ENCODE data around the gene RNASET2.

Gene RNASET2

DNA sequence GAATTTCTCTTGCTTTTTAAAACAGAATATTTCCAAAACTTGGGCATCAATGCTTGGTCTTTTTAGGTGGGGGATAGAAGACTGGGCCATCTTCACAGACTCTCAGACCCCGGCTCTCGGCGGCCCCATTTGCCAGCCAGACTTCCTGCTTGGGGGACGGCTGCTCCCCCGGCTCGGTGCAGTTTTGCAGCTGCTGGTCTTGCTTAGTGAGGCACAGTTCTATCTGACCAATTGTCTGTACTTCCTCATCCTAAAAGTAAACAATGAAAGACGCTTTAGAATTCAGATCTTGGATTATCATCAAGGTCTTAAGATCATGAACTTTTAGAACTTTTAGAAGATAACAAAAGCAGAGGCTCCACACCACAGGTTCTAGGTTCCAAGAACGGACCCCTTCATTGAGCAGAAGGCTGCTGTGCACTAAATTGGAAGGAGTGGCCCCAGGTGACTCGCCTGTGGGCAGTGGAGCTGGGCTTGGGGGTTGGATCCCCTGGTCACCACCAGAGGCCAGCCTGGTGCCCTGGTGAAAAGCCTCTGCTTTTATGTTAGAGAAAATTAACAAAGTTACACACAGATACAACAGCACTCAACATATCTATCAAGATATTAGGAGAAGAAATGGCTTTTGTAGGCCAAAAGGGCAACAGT is 26.7 kb downstream of the RNASET2 start:
- Histone ChIP-seq H3K36me3 (ENCODE audit: insufficient read depth, low read length) (no peaks in the 10 kb centered on the region), H3K9ac (ENCODE audit: insufficient read length) (no peak overlapping the region), H3K9me3 (ENCODE audit: low read depth, low read length) (no peaks in the 10 kb centered on the region), H3K4me3 (no peak overlapping the region), H3K27ac (no peak overlapping the region)
- no peak for TF ChIP-seq FOXP2 (optimal IDR thresholded peaks at IDR 0.05; ENCODE audit: control extremely low read depth, extremely low read length, insufficient read depth)
- TF ChIP-seq EZH2 (IDR thresholded peaks at IDR 0.05): no peak
- TF ChIP-seq POLR2AphosphoS5 (IDR thresholded peaks at IDR 0.05; ENCODE audit: borderline replicate concordance, low read depth, low read length): no peak
- no peak for DNase-seq (ENCODE audit: low read depth, low spot score)

DNA sequence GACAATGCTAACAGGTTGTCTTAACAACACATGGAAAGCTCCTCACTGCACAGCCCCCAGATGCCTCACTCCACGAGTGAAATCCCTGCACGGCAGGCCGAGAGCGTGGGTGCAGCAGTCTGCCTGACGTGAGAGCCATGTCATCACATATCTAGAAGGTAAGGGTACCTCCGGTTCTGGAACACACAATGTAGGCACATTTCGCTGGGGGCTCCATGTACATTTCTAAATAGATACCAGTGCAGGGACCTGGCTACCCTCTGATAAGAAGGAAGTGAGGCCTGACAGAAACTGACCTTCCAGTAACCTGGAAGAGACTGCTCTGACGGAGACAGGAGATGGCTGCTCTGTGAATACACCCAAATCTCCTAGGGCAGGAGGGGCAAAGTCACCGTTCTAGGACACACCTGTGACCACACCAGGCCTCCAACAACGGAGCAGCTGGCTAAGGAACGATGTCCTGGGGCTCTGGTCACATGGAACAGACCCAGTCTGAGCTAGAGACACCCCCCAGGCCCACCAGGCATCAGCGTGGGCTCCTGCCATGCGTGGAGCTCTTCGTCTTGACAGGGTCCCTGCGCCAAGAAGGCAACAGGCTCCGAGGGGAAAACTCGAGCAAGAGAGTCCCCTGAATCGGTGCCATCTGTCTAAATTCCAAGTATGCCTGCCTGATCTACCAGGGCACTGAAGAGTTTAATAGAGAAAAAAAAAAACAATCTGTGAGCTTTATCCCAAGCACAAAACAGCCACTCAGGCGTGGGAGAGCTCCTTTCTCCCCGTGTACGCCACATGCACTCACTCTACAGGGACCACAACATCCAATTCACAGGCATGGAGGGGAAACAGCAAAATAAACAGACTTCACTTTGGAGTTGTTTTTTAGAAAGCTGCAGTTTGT is 27.5 kb downstream of the RNASET2 start:
- Histone ChIP-seq H3K9me3 (ENCODE audit: low read depth, low read length) (no peaks in the 10 kb centered on the region), H3K4me3 (no peak overlapping the region), H3K27ac (no peak overlapping the region), H3K9ac (ENCODE audit: insufficient read length) (no peak overlapping the region), H3K36me3 (ENCODE audit: insufficient read depth, low read length) (no peaks in the 10 kb centered on the region)
- TF ChIP-seq FOXP2 (optimal IDR thresholded peaks at IDR 0.05; ENCODE audit: control extremely low read depth, extremely low read length, insufficient read depth) (no peak), POLR2AphosphoS5 (IDR thresholded peaks at IDR 0.05; ENCODE audit: borderline replicate concordance, low read depth, low read length) (no peak), EZH2 (IDR thresholded peaks at IDR 0.05) (no peak)
- no peak for DNase-seq (ENCODE audit: low read depth, low spot score)

- TF ChIP-seq EZH2 (IDR thresholded peaks at IDR 0.05) (no peak), POLR2AphosphoS5 (IDR thresholded peaks at IDR 0.05; ENCODE audit: borderline replicate concordance, low read depth, low read length) (no peak), FOXP2 (optimal IDR thresholded peaks at IDR 0.05; ENCODE audit: control extremely low read depth, extremely low read length, insufficient read depth) (no peak)
- Histone ChIP-seq H3K4me3 (no peak overlapping the region), H3K36me3 (ENCODE audit: insufficient read depth, low read length) (no peaks in the 10 kb centered on the region), H3K27ac (no peak overlapping the region), H3K9me3 (ENCODE audit: low read depth, low read length) (no peaks in the 10 kb centered on the region), H3K9ac (ENCODE audit: insufficient read length) (no peak overlapping the region)
- no peak for DNase-seq (ENCODE audit: low read depth, low spot score)
Measured at GRCh38 chr6:166927935-166928643, 28.3 kb downstream of the RNASET2 start.

- no peaks in the 10 kb centered on the region for H3K9me3 ChIP-seq (ENCODE audit: low read depth, low read length)
- no peak overlapping the region for H3K4me3 ChIP-seq
- H3K9ac ChIP-seq (ENCODE audit: insufficient read length): no peak overlapping the region
- DNase-seq (ENCODE audit: low read depth, low spot score): no peak
- no peak for TF ChIP-seq EZH2 (IDR thresholded peaks at IDR 0.05)
- TF ChIP-seq POLR2AphosphoS5 (IDR thresholded peaks at IDR 0.05; ENCODE audit: borderline replicate concordance, low read depth, low read length): no peak
- no peak for TF ChIP-seq FOXP2 (optimal IDR thresholded peaks at IDR 0.05; ENCODE audit: control extremely low read depth, extremely low read length, insufficient read depth)
- H3K36me3 ChIP-seq (ENCODE audit: insufficient read depth, low read length): no peaks in the 10 kb centered on the region
- no peak overlapping the region for H3K27ac ChIP-seq
Measured at GRCh38 chr6:166927240-166927934, 29.0 kb downstream of the RNASET2 start.

- no peak overlapping the region for H3K27ac ChIP-seq
- H3K9ac ChIP-seq (ENCODE audit: insufficient read length): no peak overlapping the region
- H3K36me3 ChIP-seq (ENCODE audit: insufficient read depth, low read length): no peaks in the 10 kb centered on the region
- no peak for TF ChIP-seq FOXP2 (optimal IDR thresholded peaks at IDR 0.05; ENCODE audit: control extremely low read depth, extremely low read length, insufficient read depth)
- TF ChIP-seq POLR2AphosphoS5 (IDR thresholded peaks at IDR 0.05; ENCODE audit: borderline replicate concordance, low read depth, low read length): no peak
- no peak for TF ChIP-seq EZH2 (IDR thresholded peaks at IDR 0.05)
- no peak for DNase-seq (ENCODE audit: low read depth, low spot score)
- H3K9me3 ChIP-seq (ENCODE audit: low read depth, low read length): no peaks in the 10 kb centered on the region
- H3K4me3 ChIP-seq: no peak overlapping the region
Measured at GRCh38 chr6:166926748-166927147, 29.6 kb downstream of the RNASET2 start.

DNA sequence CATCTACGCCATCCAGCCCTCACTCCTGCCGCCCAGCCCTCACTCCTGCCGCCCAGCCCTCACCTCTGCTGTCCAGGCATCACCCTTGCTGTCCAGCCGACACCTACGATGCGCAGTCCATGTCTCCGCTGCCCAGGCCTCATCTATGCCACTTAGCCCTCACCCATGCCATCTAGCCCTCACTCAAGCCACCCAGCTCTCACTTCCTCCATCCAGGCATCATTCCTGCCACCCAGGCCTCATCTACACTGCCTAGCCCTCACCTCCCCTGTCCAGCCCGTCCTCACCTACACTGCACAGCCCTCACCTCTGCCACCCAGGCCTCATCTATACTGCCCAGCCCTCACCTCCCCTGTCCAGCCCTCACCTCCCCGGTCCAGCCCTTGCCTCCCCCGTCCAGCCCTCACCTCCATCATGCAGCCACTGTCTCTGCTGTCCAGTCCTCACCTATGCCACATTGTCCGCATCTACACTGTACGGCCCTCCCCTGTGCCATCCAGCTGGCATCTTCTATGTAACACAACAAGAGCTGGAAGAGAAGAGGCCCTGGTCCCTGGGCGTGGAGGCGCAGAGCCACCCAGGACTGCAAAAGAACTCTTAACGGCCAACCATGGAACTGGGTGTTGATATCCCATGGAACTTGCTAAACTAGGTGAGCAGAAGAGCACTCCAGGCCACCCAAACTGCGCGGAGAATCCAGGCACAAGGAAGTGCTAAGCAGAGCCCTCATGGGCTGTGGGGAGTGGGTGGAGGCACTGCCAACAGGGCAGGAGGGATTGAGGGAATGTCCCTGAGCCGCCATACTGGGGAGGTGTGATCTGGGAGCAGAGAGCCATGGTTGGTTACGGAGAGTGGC is 31.0 kb downstream of the RNASET2 start:
- TF ChIP-seq POLR2AphosphoS5 (IDR thresholded peaks at IDR 0.05; ENCODE audit: borderline replicate concordance, low read depth, low read length) (no peak), FOXP2 (optimal IDR thresholded peaks at IDR 0.05; ENCODE audit: control extremely low read depth, extremely low read length, insufficient read depth) (no peak), EZH2 (IDR thresholded peaks at IDR 0.05) (no peak)
- Histone ChIP-seq H3K9ac (ENCODE audit: insufficient read length) (no peak overlapping the region), H3K9me3 (ENCODE audit: low read depth, low read length) (no peaks in the 10 kb centered on the region), H3K27ac (no peak overlapping the region), H3K36me3 (ENCODE audit: insufficient read depth, low read length) (no peaks in the 10 kb centered on the region), H3K4me3 (no peak overlapping the region)
- DNase-seq (ENCODE audit: low read depth, low spot score): no peak

GRCh38 chr6:166924531-166924930 is 31.8 kb downstream of the RNASET2 start:
- Histone ChIP-seq H3K9me3 (ENCODE audit: low read depth, low read length) (no peaks in the 10 kb centered on the region), H3K4me3 (no peak overlapping the region), H3K36me3 (ENCODE audit: insufficient read depth, low read length) (no peaks in the 10 kb centered on the region), H3K27ac (no peak overlapping the region), H3K9ac (ENCODE audit: insufficient read length) (no peak overlapping the region)
- no peak for TF ChIP-seq EZH2 (IDR thresholded peaks at IDR 0.05)
- no peak for TF ChIP-seq FOXP2 (optimal IDR thresholded peaks at IDR 0.05; ENCODE audit: control extremely low read depth, extremely low read length, insufficient read depth)
- no peak for TF ChIP-seq POLR2AphosphoS5 (IDR thresholded peaks at IDR 0.05; ENCODE audit: borderline replicate concordance, low read depth, low read length)
- no peak for DNase-seq (ENCODE audit: low read depth, low spot score)

Measured in SK-N-MC (cell line).